ENCODE measurements around the gene UBAC2.

GRCh38 chr13:99206873-99207272 lies 6.2 kb downstream of the UBAC2 start:
- no peak for TF ChIP-seq EP300 (IDR thresholded peaks at IDR 0.05)
- no peak for TF ChIP-seq CTCF (IDR thresholded peaks at IDR 0.05)
- TF ChIP-seq POLR2AphosphoS5 (IDR thresholded peaks at IDR 0.05): no peak

Data from suprapubic skin (tissue), 4 donors.